B cell (primary cell): Measurements from ENCODE around the gene ST6GALNAC1. TPM values are rescaled to one million over a fixed set of nuclear protein-coding genes. Genes with fewer than 3 reads are reported as not detected.

Source experiments
- ATAC-seq: fragments of 200-7000 bp; cut with Tn5 transposase; one replicate; pipeline ENCODE4 v1.10.0; 2021; ENCODE audit warnings: low read depth, mild to moderate bottlenecking, moderate number of reproducible peaks, moderate library complexity
- CTCF ChIA-PET: fragments of 350-600 bp; sonication (Branson Sonifier 250); formaldehyde crosslinking; loops from one replicate; lab custom pipeline; 2021; ENCODE audit warnings: antibody characterized with exemption, inconsistent platforms; lab: Charles Lee
- POLR2A ChIA-PET: fragments of 350-600 bp; sonication (Branson Sonifier 250); formaldehyde crosslinking; loops from one replicate; lab custom pipeline; 2021; ENCODE audit warnings: antibody characterized with exemption; lab: Charles Lee
- DNase-seq: peaks from one replicate; pipeline ENCODE4 v3.0.0; 2013
- H2AFZ ChIP-seq: 2 replicates; pipeline ENCODE4 v1.6.1; 2012; ENCODE audit warnings: mild to moderate bottlenecking, low read depth, low read length; ENCODE audit not compliant: insufficient read depth, poor library complexity, severe bottlenecking
- H3K27ac ChIP-seq, 2 donors: 1 replicate in 1 of 2; 2 replicates in 1 of 2; pipeline ENCODE4 v1.5.1; 2012 to 2013; ENCODE audit warnings: low read length in 2 of 2, mild to moderate bottlenecking in 2 of 2, moderate library complexity in 1 of 2
- H3K27me3 ChIP-seq, 4 experiments: fragments of 200-600 bp in 1 of 4; sonication (generic) in 1 of 4; replicated peaks in 1 of 4; 1 replicate in 2 of 4; 2 replicates in 2 of 4; pipeline versions ENCODE4 v1.6.1 to v1.7.0; 2013 to 2016; ENCODE audit warnings: low read length in 3 of 4, mild to moderate bottlenecking in 2 of 4, mixed read lengths in 1 of 4, moderate library complexity in 1 of 4; ENCODE audit not compliant: insufficient read depth in 4 of 4, control insufficient read depth in 3 of 4; ENCODE audit errors: control extremely low read depth in 1 of 4
- H3K36me3 ChIP-seq, 2 experiments: replicated peaks in 1 of 2; 1 replicate in 1 of 2; 2 replicates in 1 of 2; pipeline versions ENCODE4 v1.6.1 to v1.7.1; 2013; ENCODE audit warnings: low read length in 1 of 2; ENCODE audit not compliant: insufficient read depth in 2 of 2, control insufficient read depth in 1 of 2; ENCODE audit errors: control extremely low read depth in 1 of 2, extremely low read depth in 1 of 2
- H3K4me1 ChIP-seq, 2 donors: fragments of 200-600 bp in 1 of 2; sonication (generic) in 1 of 2; 1 replicate in 1 of 2; 2 replicates in 1 of 2; pipeline versions ENCODE4 v1.5.1 to v1.6.1; 2013 to 2017; ENCODE audit warnings: low read length in 2 of 2; ENCODE audit not compliant: control insufficient read depth in 2 of 2, insufficient read depth in 2 of 2
- H3K4me2 ChIP-seq: replicated peaks from 2 replicates; pipeline ENCODE3; 2012; ENCODE audit warnings: mild to moderate bottlenecking, low read depth, low read length; ENCODE audit not compliant: poor library complexity, severe bottlenecking
- H3K4me3 ChIP-seq, 5 experiments: fragments of 200-600 bp in 1 of 5; sonication (generic) in 1 of 5; 1 replicate in 3 of 5; 2 replicates in 2 of 5; pipeline versions ENCODE4 v1.5.1 to v1.7.0; 2011 to 2016; ENCODE audit warnings: low read length in 4 of 5, mild to moderate bottlenecking in 4 of 5, low read depth in 2 of 5, control low read depth in 1 of 5, moderate library complexity in 1 of 5; ENCODE audit not compliant: insufficient read depth in 1 of 5; ENCODE audit errors: control extremely low read depth in 1 of 5, extremely low read depth in 1 of 5
- H3K79me2 ChIP-seq: fragments of 200-600 bp; sonication (generic); one replicate; pipeline ENCODE4 v1.6.0; 2016; ENCODE audit warnings: low read length; ENCODE audit not compliant: control insufficient read depth, insufficient read depth
- H3K9ac ChIP-seq: fragments of 200-600 bp; sonication (generic); 2 replicates; pipeline ENCODE4 v1.6.1; 2017; ENCODE audit warnings: mild to moderate bottlenecking, low read length, moderate library complexity
- H3K9me3 ChIP-seq, 3 donors: one replicate each; pipeline versions ENCODE4 v1.6.1 to v1.7.1; 2013; ENCODE audit warnings: low read length in 2 of 3; ENCODE audit not compliant: control insufficient read depth in 2 of 3, insufficient read depth in 1 of 3; ENCODE audit errors: control extremely low read depth in 1 of 3
- H4K20me1 ChIP-seq: 2 replicates; pipeline ENCODE4 v1.6.0; 2012; ENCODE audit warnings: mild to moderate bottlenecking, low read length; ENCODE audit not compliant: insufficient read depth, control insufficient read depth, poor library complexity, severe bottlenecking
- H3K27ac Mint-ChIP-seq: one replicate; pipeline ENCODE4 v1.8.0; 2021; ENCODE audit warnings: mixed read lengths
- H3K27me3 Mint-ChIP-seq: one replicate; pipeline ENCODE4 v1.8.0; 2021; ENCODE audit warnings: mixed read lengths
- H3K4me1 Mint-ChIP-seq: one replicate; pipeline ENCODE4 v1.8.0; 2021; ENCODE audit warnings: mixed read lengths
- H3K4me3 Mint-ChIP-seq: one replicate; pipeline ENCODE4 v1.8.0; 2021; ENCODE audit warnings: mixed read lengths
- H3K9me3 Mint-ChIP-seq: one replicate; pipeline ENCODE4 v1.8.0; 2022; ENCODE audit warnings: mixed read lengths; ENCODE audit not compliant: insufficient read depth
- EZH2 ChIP-seq: IDR thresholded peaks from 2 replicates; pipeline ENCODE4 v1.6.1; 2012; ENCODE audit warnings: borderline replicate concordance, low read depth, mild to moderate bottlenecking, moderate library complexity, low read length; ENCODE audit not compliant: insufficient read depth, poor library complexity, severe bottlenecking
- WGBS: methylation state at CpG from one replicate; pipeline ENCODE4 v1.1.5; 2013; ENCODE audit warnings: missing lambda C conversion rate; ENCODE audit not compliant: insufficient coverage; 5-methylcytosine and 5-hydroxymethylcytosine counted together
- intact Hi-C: fragments of 100-400 bp; cut with micrococcal nuclease; formaldehyde crosslinking; loops from one replicate; pipeline ENCODE4 v1.10.0; 2022
- polyA plus RNA-seq: library from polyadenylated mRNA; depleted of rRNA; stranded (reverse); fragments of >200 nt; gene quantifications from 2 replicates; pipeline ENCODE4 v1.2.3, GENCODE V29; 2012
- total RNA-seq, 2 donors: library from RNA; stranded (reverse); fragments of 120-200 nt in 1 of 2; gene quantifications; 1 replicate in 1 of 2; 2 replicates in 1 of 2; pipeline versions ENCODE4 v1.2.3 to v1.2.4, GENCODE V29; 2013 to 2022
- TF ChIP-seq, protein P1 (sequence below): fragments of 200-600 bp; IDR thresholded peaks from one replicate; pipeline ENCODE4 v1.8.0; 2022; ENCODE audit warnings: antibody characterized with exemption, mild to moderate bottlenecking

ST6GALNAC1 gene
- total and polyA plus RNA-seq, 2 donors (not counting 1 experiment from before 2014, with no cell fraction given) = not detected

DNA sequence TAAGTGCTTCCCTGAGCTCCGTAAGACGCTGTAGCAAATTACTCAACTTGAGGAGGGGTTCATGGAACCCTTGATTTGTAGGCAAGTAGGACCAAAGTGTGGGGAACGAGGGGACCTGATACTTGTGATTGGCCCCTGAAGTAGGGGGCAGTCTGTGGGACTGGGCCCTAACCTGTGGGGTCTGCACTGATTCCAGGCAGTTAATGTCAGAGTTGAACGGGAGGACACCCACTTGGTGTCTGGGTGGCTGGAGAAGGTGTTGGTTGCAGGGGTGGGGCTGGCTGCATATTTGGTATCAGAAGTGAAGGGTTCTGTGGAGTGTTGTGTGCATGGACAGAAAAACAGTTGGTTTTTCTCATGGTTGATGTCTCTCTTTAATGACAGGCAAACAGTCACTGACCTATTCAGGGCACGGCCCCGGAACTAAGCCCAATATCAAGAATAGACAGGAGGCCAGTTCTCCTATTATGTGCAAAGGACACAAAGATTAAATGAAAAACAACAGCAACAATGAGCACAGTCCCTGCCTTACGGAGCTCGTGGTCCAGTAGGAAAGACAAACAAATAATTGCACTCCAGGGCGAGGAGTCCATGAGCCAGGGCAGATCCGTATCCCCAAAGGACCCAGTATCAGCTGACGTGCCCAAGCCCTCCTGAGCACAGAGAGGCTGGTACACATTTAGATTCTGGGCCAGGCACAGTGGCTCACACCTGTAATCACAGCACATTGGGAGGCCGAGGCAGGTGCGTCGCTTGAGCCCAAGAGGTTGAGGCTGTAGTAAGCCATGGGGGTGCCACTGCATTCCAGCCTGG is 48.0 kb upstream of the ST6GALNAC1 start:
- Mint-ChIP-seq H3K4me1 (peaks cover 7% of the 10 kb centered on the region), H3K9me3 (no peaks in the 10 kb centered on the region), H3K27me3 (peaks cover 4% of the 10 kb centered on the region), H3K4me3 (no peak overlapping the region), H3K27ac (no peak overlapping the region)
- H3K9me3 ChIP-seq = no peaks in the 10 kb centered on the region
- H3K27me3 ChIP-seq = peaks cover 0 to 3% (median 0%) of the 10 kb centered on the region in 4 experiments
- H3K79me2 ChIP-seq = no peaks in the 10 kb centered on the region
- ATAC-seq (no peak), DNase-seq (no peak)
- no peak overlapping the region for H3K27ac ChIP-seq
- CTCF ChIA-PET = no interaction called here
- no peak overlapping the region for H3K4me2 ChIP-seq
- no peak overlapping the region for H3K4me3 ChIP-seq
- H3K4me1 ChIP-seq = peaks cover 1 to 4% of the 10 kb centered on the region in 2 donors
- intact Hi-C loops = no loop called here
- 94% methylated on average over 14 of the region's 14 CpGs for WGBS
- no peak overlapping the region for H3K9ac ChIP-seq
- H3K36me3 ChIP-seq = no peaks in the 10 kb centered on the region
- no peak overlapping the region for H2AFZ ChIP-seq
- TF ChIP-seq, protein P1, sequence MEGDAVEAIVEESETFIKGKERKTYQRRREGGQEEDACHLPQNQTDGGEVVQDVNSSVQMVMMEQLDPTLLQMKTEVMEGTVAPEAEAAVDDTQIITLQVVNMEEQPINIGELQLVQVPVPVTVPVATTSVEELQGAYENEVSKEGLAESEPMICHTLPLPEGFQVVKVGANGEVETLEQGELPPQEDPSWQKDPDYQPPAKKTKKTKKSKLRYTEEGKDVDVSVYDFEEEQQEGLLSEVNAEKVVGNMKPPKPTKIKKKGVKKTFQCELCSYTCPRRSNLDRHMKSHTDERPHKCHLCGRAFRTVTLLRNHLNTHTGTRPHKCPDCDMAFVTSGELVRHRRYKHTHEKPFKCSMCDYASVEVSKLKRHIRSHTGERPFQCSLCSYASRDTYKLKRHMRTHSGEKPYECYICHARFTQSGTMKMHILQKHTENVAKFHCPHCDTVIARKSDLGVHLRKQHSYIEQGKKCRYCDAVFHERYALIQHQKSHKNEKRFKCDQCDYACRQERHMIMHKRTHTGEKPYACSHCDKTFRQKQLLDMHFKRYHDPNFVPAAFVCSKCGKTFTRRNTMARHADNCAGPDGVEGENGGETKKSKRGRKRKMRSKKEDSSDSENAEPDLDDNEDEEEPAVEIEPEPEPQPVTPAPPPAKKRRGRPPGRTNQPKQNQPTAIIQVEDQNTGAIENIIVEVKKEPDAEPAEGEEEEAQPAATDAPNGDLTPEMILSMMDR = no peak
- no peak for TF ChIP-seq EZH2
- POLR2A ChIA-PET = no interaction called here
- no peaks in the 10 kb centered on the region for H4K20me1 ChIP-seq

DNA sequence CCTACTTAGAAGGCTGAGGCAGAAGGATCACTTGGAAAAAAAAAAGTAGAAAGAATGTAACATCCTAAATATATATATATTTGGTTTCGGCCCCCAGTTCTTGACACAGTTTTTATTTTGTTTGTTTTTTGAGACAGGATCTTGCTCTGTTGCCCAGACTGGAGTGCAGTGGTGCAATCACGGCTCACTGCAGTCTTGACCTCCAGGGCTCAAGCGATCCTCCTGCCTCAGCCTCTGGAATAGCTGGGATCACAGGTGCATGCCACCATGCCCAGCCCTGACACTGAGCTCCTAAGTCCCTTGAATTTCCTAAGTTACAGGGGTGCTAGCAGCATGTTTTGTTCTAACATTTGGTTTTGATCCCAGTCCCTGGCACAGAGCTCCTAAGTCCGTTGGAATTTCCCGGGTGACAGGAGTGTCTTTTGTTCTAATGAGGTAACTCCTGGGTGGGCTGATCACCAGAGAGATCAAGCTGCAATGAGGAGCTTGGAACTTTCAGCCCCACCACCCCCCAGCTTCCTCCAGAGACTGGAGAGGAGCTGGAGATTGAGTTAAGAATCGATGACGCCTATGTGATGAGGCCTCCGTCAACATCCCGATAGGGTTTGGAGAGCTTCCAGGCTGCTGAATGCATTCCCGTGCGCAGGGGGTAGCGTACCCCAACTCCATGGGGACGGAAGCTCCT is 47.2 kb upstream of the ST6GALNAC1 start:
- DNase-seq (no peak), ATAC-seq (no peak)
- POLR2A ChIA-PET = no interaction called here
- CTCF ChIA-PET = interaction anchor here (0.8 kb wide), 1 partner anchor 9 kb away, joined by 3 read pairs; no protein-coding TSS in a partner anchor
- Histone ChIP-seq H3K4me1 (no peaks in the 10 kb centered on the region), H3K36me3 (no peaks in the 10 kb centered on the region), H3K27me3 (peaks cover 0 to 5% (median 0%) of the 10 kb centered on the region in 4 experiments), H3K9me3 (no peaks in the 10 kb centered on the region), H3K4me2 (no peak overlapping the region), H3K27ac (no peak overlapping the region), H2AFZ (no peak overlapping the region), H3K79me2 (no peaks in the 10 kb centered on the region), H3K9ac (no peak overlapping the region), H4K20me1 (no peaks in the 10 kb centered on the region), H3K4me3 (no peak overlapping the region)
- Mint-ChIP-seq H3K27ac (no peak overlapping the region), H3K4me3 (no peak overlapping the region), H3K4me1 (peaks cover 2% of the 10 kb centered on the region), H3K27me3 (peaks cover 4% of the 10 kb centered on the region), H3K9me3 (no peaks in the 10 kb centered on the region)
- 95% methylated on average over 12 of the region's 13 CpGs for WGBS
- TF ChIP-seq, protein P1 = no peak
- TF ChIP-seq EZH2 = no peak
- intact Hi-C loops = no loop called here
